ENCODE measurements around the gene PLXNA4.

- TF ChIP-seq CTCF (IDR thresholded peaks at IDR 0.05; ENCODE audit: low read depth, low read length, poor library complexity, severe bottlenecking) (no peak), EZH2phosphoT487 (IDR thresholded peaks at IDR 0.05; ENCODE audit: borderline replicate concordance, low read length) (no peak)
These were observed 126.1 kb downstream of the PLXNA4 start for GRCh38 chr7:132450188-132450587.

All from DOHH2 (cell line).